ENCODE data around the gene PDE9A.

The PDE9A gene

GRCh38 chr21:42644223-42645208, 8.9 kb upstream of the PDE9A start:
- H3K4me3 ChIP-seq (ENCODE audit: low read depth, low read length): no peak overlapping the region
- TF ChIP-seq CTCF (IDR thresholded peaks at IDR 0.05; ENCODE audit: low read depth, low read length): no peak

- TF ChIP-seq CTCF (IDR thresholded peaks at IDR 0.05; ENCODE audit: low read depth, low read length): no peak
- no peak overlapping the region for H3K4me3 ChIP-seq (ENCODE audit: low read depth, low read length)
These were observed 8.0 kb upstream of the PDE9A start for GRCh38 chr21:42645211-42646075.

- no peak for TF ChIP-seq CTCF (IDR thresholded peaks at IDR 0.05; ENCODE audit: low read depth, low read length)
- no peak overlapping the region for H3K4me3 ChIP-seq (ENCODE audit: low read depth, low read length)
These were observed 7.2 kb upstream of the PDE9A start for GRCh38 chr21:42646076-42646825.

- TF ChIP-seq CTCF (IDR thresholded peaks at IDR 0.05; ENCODE audit: low read depth, low read length): no peak
- H3K4me3 ChIP-seq (ENCODE audit: low read depth, low read length): no peak overlapping the region
These were observed 6.6 kb upstream of the PDE9A start for GRCh38 chr21:42646836-42647235.

- no peak overlapping the region for H3K4me3 ChIP-seq (ENCODE audit: low read depth, low read length)
- TF ChIP-seq CTCF (IDR thresholded peaks at IDR 0.05; ENCODE audit: low read depth, low read length): no peak
These were observed 4.8 kb upstream of the PDE9A start for GRCh38 chr21:42648606-42649005.

GRCh38 chr21:42649122-42650032, 4.0 kb upstream of the PDE9A start:
- TF ChIP-seq CTCF (IDR thresholded peaks at IDR 0.05; ENCODE audit: low read depth, low read length): no peak

More at GRCh38 chr21:42649122-42650032, 4.0 kb upstream of the PDE9A start:
- H3K4me3 ChIP-seq (ENCODE audit: low read depth, low read length): no peak overlapping the region
